Panc1 (cell line): Measurements from ENCODE around the gene SATB1.

Source experiments
- CTCF ChIP-seq: fragments of 450-650 bp; IDR thresholded peaks from 2 replicates; pipeline ENCODE4 v1.5.1; 2017; ENCODE audit warnings: mild to moderate bottlenecking
- POLR2AphosphoS5 ChIP-seq: IDR thresholded peaks from 2 replicates; pipeline ENCODE4 v1.6.1; 2012; ENCODE audit warnings: mild to moderate bottlenecking, low read depth, low read length, moderate library complexity
- SIN3A ChIP-seq: IDR thresholded peaks from 2 replicates; pipeline ENCODE4 v1.6.1; 2012; ENCODE audit warnings: low read depth, mild to moderate bottlenecking, low read length, moderate library complexity, borderline replicate concordance; ENCODE audit not compliant: insufficient read depth

- TF ChIP-seq POLR2AphosphoS5 = no peak
- no peak for TF ChIP-seq CTCF
- no peak for TF ChIP-seq SIN3A
Measured at GRCh38 chr3:18438586-18438985, 13.4 kb upstream of the SATB1 start.
